ENCODE measurements around the gene KCNJ14. TPM values are rescaled to one million over a fixed set of nuclear protein-coding genes. Genes with fewer than 3 reads are reported as not detected.

KCNJ14 gene
- total and polyA plus RNA-seq, 2 of the 8 experiments (the other 6 are each of a cell fraction or from before 2014, with no cell fraction given), result 0.45 to 0.89 TPM

DNA sequence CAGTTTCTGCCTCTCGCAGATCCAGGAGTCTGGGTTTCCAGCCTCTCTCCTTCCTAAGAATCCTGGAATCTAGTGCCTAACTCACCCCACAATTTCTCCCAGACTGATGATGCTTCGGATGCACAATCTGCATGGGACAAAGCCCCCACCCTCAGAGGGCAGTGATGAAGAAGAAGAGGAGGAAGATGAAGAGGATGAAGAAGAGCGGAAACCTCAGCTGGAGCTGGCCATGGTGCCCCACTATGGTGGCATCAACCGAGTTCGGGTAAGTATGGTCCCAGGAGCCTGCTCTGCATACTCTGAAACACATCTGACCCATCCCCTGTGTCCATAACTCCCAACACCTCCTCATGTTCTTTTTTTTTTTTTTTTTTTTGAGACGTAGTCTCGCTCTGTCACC lies 8.8 kb upstream of the KCNJ14 start (continued):
- TF ChIP-seq, protein P1, sequence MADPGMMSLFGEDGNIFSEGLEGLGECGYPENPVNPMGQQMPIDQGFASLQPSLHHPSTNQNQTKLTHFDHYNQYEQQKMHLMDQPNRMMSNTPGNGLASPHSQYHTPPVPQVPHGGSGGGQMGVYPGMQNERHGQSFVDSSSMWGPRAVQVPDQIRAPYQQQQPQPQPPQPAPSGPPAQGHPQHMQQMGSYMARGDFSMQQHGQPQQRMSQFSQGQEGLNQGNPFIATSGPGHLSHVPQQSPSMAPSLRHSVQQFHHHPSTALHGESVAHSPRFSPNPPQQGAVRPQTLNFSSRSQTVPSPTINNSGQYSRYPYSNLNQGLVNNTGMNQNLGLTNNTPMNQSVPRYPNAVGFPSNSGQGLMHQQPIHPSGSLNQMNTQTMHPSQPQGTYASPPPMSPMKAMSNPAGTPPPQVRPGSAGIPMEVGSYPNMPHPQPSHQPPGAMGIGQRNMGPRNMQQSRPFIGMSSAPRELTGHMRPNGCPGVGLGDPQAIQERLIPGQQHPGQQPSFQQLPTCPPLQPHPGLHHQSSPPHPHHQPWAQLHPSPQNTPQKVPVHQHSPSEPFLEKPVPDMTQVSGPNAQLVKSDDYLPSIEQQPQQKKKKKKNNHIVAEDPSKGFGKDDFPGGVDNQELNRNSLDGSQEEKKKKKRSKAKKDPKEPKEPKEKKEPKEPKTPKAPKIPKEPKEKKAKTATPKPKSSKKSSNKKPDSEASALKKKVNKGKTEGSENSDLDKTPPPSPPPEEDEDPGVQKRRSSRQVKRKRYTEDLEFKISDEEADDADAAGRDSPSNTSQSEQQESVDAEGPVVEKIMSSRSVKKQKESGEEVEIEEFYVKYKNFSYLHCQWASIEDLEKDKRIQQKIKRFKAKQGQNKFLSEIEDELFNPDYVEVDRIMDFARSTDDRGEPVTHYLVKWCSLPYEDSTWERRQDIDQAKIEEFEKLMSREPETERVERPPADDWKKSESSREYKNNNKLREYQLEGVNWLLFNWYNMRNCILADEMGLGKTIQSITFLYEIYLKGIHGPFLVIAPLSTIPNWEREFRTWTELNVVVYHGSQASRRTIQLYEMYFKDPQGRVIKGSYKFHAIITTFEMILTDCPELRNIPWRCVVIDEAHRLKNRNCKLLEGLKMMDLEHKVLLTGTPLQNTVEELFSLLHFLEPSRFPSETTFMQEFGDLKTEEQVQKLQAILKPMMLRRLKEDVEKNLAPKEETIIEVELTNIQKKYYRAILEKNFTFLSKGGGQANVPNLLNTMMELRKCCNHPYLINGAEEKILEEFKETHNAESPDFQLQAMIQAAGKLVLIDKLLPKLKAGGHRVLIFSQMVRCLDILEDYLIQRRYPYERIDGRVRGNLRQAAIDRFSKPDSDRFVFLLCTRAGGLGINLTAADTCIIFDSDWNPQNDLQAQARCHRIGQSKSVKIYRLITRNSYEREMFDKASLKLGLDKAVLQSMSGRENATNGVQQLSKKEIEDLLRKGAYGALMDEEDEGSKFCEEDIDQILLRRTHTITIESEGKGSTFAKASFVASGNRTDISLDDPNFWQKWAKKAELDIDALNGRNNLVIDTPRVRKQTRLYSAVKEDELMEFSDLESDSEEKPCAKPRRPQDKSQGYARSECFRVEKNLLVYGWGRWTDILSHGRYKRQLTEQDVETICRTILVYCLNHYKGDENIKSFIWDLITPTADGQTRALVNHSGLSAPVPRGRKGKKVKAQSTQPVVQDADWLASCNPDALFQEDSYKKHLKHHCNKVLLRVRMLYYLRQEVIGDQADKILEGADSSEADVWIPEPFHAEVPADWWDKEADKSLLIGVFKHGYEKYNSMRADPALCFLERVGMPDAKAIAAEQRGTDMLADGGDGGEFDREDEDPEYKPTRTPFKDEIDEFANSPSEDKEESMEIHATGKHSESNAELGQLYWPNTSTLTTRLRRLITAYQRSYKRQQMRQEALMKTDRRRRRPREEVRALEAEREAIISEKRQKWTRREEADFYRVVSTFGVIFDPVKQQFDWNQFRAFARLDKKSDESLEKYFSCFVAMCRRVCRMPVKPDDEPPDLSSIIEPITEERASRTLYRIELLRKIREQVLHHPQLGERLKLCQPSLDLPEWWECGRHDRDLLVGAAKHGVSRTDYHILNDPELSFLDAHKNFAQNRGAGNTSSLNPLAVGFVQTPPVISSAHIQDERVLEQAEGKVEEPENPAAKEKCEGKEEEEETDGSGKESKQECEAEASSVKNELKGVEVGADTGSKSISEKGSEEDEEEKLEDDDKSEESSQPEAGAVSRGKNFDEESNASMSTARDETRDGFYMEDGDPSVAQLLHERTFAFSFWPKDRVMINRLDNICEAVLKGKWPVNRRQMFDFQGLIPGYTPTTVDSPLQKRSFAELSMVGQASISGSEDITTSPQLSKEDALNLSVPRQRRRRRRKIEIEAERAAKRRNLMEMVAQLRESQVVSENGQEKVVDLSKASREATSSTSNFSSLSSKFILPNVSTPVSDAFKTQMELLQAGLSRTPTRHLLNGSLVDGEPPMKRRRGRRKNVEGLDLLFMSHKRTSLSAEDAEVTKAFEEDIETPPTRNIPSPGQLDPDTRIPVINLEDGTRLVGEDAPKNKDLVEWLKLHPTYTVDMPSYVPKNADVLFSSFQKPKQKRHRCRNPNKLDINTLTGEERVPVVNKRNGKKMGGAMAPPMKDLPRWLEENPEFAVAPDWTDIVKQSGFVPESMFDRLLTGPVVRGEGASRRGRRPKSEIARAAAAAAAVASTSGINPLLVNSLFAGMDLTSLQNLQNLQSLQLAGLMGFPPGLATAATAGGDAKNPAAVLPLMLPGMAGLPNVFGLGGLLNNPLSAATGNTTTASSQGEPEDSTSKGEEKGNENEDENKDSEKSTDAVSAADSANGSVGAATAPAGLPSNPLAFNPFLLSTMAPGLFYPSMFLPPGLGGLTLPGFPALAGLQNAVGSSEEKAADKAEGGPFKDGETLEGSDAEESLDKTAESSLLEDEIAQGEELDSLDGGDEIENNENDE (IDR thresholded peaks at IDR 0.05; ENCODE audit: insufficient replicate concordance, low read length), result no peak
- TF ChIP-seq GABPA (IDR thresholded peaks at IDR 0.05; ENCODE audit: borderline replicate concordance, insufficient read depth, low read length), result no peak
- TF ChIP-seq EP300 (IDR thresholded peaks at IDR 0.05; ENCODE audit: borderline replicate concordance in 1 of 2, low read depth in 2 of 2, low read length in 2 of 2), result no peak
- no peak for TF ChIP-seq TAF1 (IDR thresholded peaks at IDR 0.05; ENCODE audit: low read depth, low read length)
- no peak for TF ChIP-seq SAP30 (IDR thresholded peaks at IDR 0.05; ENCODE audit: insufficient read depth, insufficient replicate concordance, low read length)
- TF ChIP-seq SP1 (IDR thresholded peaks at IDR 0.05; ENCODE audit: low read depth, low read length), result no peak
- no peak for TF ChIP-seq TAF7 (optimal IDR thresholded peaks at IDR 0.05; ENCODE audit: borderline replicate concordance, low read depth, low read length)

All from H1 (cell line).